HepG2 (cell line): ENCODE results near the gene GPX7. TPM values are rescaled to one million over a fixed set of nuclear protein-coding genes. Genes with fewer than 3 reads are reported as not detected.

Source experiments
- ATAC-seq: fragments of 200-7000 bp; cut with Tn5 transposase; 3 replicates; pipeline ENCODE4 v1.9.1; 2020; ENCODE audit warnings: mild to moderate bottlenecking, moderate library complexity
- BruUV-seq: library from RNA; stranded (reverse); fragments of 400-500 nt; replicated peaks from 2 replicates; lab custom pipeline; 2021; lab: Mats Ljungman, UMichigan
- CTCF ChIA-PET: fragments of 300-600 bp; formaldehyde crosslinking; extraction: SDS; loops from one replicate; lab custom pipeline; 2021; ENCODE audit warnings: low total read pairs, inconsistent platforms, low intra/inter-chr PET ratio; lab: Yijun Ruan, JAX
- POLR2A ChIA-PET: fragments of 350-600 bp; sonication (Branson Sonifier 250); formaldehyde crosslinking; loops from one replicate; lab custom pipeline; 2020; ENCODE audit warnings: antibody characterized with exemption, inconsistent platforms; lab: Yijun Ruan, JAX
- DNase-seq: peaks from one replicate; pipeline ENCODE4 v3.0.0-alpha.2; 2015; ENCODE audit warnings: low spot score
- FAIRE-seq: peaks from 3 replicates; lab custom pipeline; 2011; peaks lifted over from hg19 to GRCh38; lab: Jason Lieb, UNC
- H2AFZ ChIP-seq: one replicate; pipeline ENCODE4 v1.6.1; 2011; ENCODE audit warnings: low read length, inconsistent platforms
- H3K27ac ChIP-seq: fragments of 300-600 bp; 3 replicates; pipeline ENCODE4 v1.8.0; 2011; ENCODE audit warnings: mixed run types, mild to moderate bottlenecking, mixed read lengths, low read length, inconsistent platforms; ENCODE audit not compliant: insufficient read depth; ENCODE audit errors: extremely low read length
- H3K27me3 ChIP-seq, 2 experiments: fragments of 200-600 bp in 1 of 2; 2 replicates in 1 of 2; 3 replicates in 1 of 2; pipeline versions ENCODE4 v1.6.0 to v1.8.0; 2011; ENCODE audit warnings: low read length in 2 of 2, mild to moderate bottlenecking in 2 of 2, moderate library complexity in 2 of 2, inconsistent platforms in 1 of 2; ENCODE audit not compliant: insufficient read depth in 2 of 2, control insufficient read depth in 1 of 2
- H3K36me3 ChIP-seq, 2 experiments: fragments of 200-600 bp in 1 of 2; replicated peaks in 1 of 2; 2 replicates in 1 of 2; 3 replicates in 1 of 2; pipeline versions ENCODE4 v1.5.1 to v1.8.0; 2011; ENCODE audit warnings: low read length in 2 of 2, inconsistent platforms in 1 of 2; ENCODE audit not compliant: insufficient read depth in 2 of 2, control insufficient read depth in 1 of 2
- H3K4me1 ChIP-seq: 2 replicates; pipeline ENCODE4 v1.5.1; 2012; ENCODE audit warnings: low read length, inconsistent platforms; ENCODE audit not compliant: insufficient read depth
- H3K4me2 ChIP-seq: 2 replicates; pipeline ENCODE4 v1.6.0; 2011; ENCODE audit warnings: low read depth, low read length, inconsistent platforms
- H3K4me3 ChIP-seq, 3 experiments: fragments of 200-600 bp in 1 of 3; sonication (generic), shearing (Covaris generic) in 1 of 3; replicated peaks in 1 of 3; 2 replicates each; pipeline ENCODE4 v1.5.1; 2011 to 2016; ENCODE audit warnings: low read length in 3 of 3, inconsistent platforms in 2 of 3, low read depth in 2 of 3, mild to moderate bottlenecking in 2 of 3, control low read depth in 1 of 3, mixed read lengths in 1 of 3; ENCODE audit not compliant: insufficient read depth in 1 of 3
- H3K79me2 ChIP-seq: one replicate; pipeline ENCODE4 v1.6.1; 2011; ENCODE audit warnings: low read length, inconsistent platforms; ENCODE audit not compliant: insufficient read depth
- H3K9ac ChIP-seq: 2 replicates; pipeline ENCODE4 v1.6.0; 2011; ENCODE audit warnings: mild to moderate bottlenecking, low read depth, low read length, inconsistent platforms; ENCODE audit not compliant: insufficient read depth
- H3K9me3 ChIP-seq: 2 replicates; pipeline ENCODE4 v1.5.1; 2012; ENCODE audit warnings: mild to moderate bottlenecking, low read length
- H4K20me1 ChIP-seq: 2 replicates; pipeline ENCODE4 v1.6.0; 2011; ENCODE audit warnings: inconsistent platforms, mild to moderate bottlenecking, low read length, moderate library complexity; ENCODE audit not compliant: insufficient read depth
- CBX1 ChIP-seq: IDR thresholded peaks from one replicate; pipeline ENCODE4 v1.6.1; 2016; ENCODE audit warnings: antibody characterized with exemption, low read depth
- CREB3 ChIP-seq: sonication (generic); formaldehyde crosslinking; IDR thresholded peaks from 2 replicates; pipeline ENCODE4 v1.5.0; 2020; ENCODE audit warnings: missing genetic modification reagents
- DRAP1 ChIP-seq: IDR thresholded peaks from 2 replicates; pipeline ENCODE4 v1.6.1; 2016; ENCODE audit warnings: missing genetic modification reagents, missing compliant biosample characterization
- GABPB1 ChIP-seq: IDR thresholded peaks from 2 replicates; pipeline ENCODE4 v1.6.1; 2016; ENCODE audit warnings: mild to moderate bottlenecking, missing genetic modification reagents, moderate library complexity, missing compliant biosample characterization
- ISX ChIP-seq: sonication (generic); formaldehyde crosslinking; conservative IDR thresholded peaks from 2 replicates; pipeline ENCODE4 v1.5.0; 2020; ENCODE audit warnings: missing genetic modification reagents
- JUND ChIP-seq: sonication (generic); formaldehyde crosslinking; IDR thresholded peaks from 2 replicates; pipeline ENCODE4 v1.8.0; 2022; ENCODE audit warnings: mild to moderate bottlenecking, missing genetic modification reagents
- RXRB ChIP-seq: IDR thresholded peaks from 2 replicates; pipeline ENCODE4 v1.6.1; 2016; ENCODE audit warnings: borderline replicate concordance, missing genetic modification reagents, missing compliant biosample characterization
- SNAI1 ChIP-seq: sonication (generic); formaldehyde crosslinking; IDR thresholded peaks from 2 replicates; pipeline ENCODE4 v1.5.0; 2020; ENCODE audit warnings: mild to moderate bottlenecking, missing genetic modification reagents, borderline replicate concordance
- ZC3H4 ChIP-seq: sonication (generic); formaldehyde crosslinking; IDR thresholded peaks from 2 replicates; pipeline ENCODE4 v1.4.0; 2020; ENCODE audit warnings: missing genetic modification reagents, borderline replicate concordance
- ZFYVE20 ChIP-seq: sonication (generic); formaldehyde crosslinking; IDR thresholded peaks from 2 replicates; pipeline ENCODE4 v1.8.0; 2023; ENCODE audit warnings: low read depth, mild to moderate bottlenecking, moderate library complexity, missing genetic modification reagents, borderline replicate concordance
- ZNF772 ChIP-seq: sonication (generic); formaldehyde crosslinking; IDR thresholded peaks from 2 replicates; pipeline ENCODE4 v1.5.0; 2020; ENCODE audit warnings: mild to moderate bottlenecking, missing genetic modification reagents
- WGBS: methylation state at CpG from one replicate; pipeline ENCODE4 v1.1.6; 2017; ENCODE audit warnings: low lambda C conversion rate; 5-methylcytosine and 5-hydroxymethylcytosine counted together
- in situ Hi-C: cut with HindIII; loops from 2 replicates; pipeline ENCODE4 v1.10.0; 2017; ENCODE audit warnings: low pct_unique_long_range_greater_than_20kb; ENCODE audit not compliant: extremely low pct_ligation_motif_present
- intact Hi-C: fragments of 100-400 bp; cut with micrococcal nuclease; formaldehyde crosslinking; loops from one replicate; pipeline ENCODE4 v1.10.0; 2022; ENCODE audit not compliant: unreplicated experiment
- polyA plus RNA-seq, 8 experiments: library from polyadenylated mRNA; depleted of rRNA in 3 of 8; stranded (reverse) in 7 of 8; unstranded in 1 of 8; fragments of >200 nt; fragmentation: Illumina TruSeq in 4 of 8; extraction: Trizol in 4 of 8; gene quantifications; 2 replicates each; pipeline versions ENCODE4 v1.2.1 to v1.2.3, GENCODE V29; 2011 to 2016; ENCODE audit warnings: low read depth in 4 of 8, missing spikeins in 1 of 8, mixed read lengths in 1 of 8; ENCODE audit not compliant: insufficient read depth in 1 of 8
- total RNA-seq, 5 experiments: library from RNA; depleted of rRNA; stranded (reverse); fragments of >200 nt; fragmentation: Illumina TruSeq; extraction: Trizol; gene quantifications; 2 replicates each; pipeline ENCODE4 v1.2.3, GENCODE V29; 2016; ENCODE audit warnings: low read depth in 1 of 5
- TF ChIP-seq, protein P1 (sequence below): sonication (generic); formaldehyde crosslinking; conservative IDR thresholded peaks from 2 replicates; pipeline ENCODE4 v1.5.0; 2020; ENCODE audit warnings: missing genetic modification reagents
- TF ChIP-seq, protein P2 (sequence below): sonication (generic); formaldehyde crosslinking; IDR thresholded peaks from 2 replicates; pipeline ENCODE4 v1.5.1; 2020; ENCODE audit warnings: mild to moderate bottlenecking, missing genetic modification reagents

GPX7 gene
- total and polyA plus RNA-seq, 2 of the 13 experiments (the other 11 are each of a cell fraction or from before 2014, with no cell fraction given), result 14.1 to 16.2 TPM

DNA sequence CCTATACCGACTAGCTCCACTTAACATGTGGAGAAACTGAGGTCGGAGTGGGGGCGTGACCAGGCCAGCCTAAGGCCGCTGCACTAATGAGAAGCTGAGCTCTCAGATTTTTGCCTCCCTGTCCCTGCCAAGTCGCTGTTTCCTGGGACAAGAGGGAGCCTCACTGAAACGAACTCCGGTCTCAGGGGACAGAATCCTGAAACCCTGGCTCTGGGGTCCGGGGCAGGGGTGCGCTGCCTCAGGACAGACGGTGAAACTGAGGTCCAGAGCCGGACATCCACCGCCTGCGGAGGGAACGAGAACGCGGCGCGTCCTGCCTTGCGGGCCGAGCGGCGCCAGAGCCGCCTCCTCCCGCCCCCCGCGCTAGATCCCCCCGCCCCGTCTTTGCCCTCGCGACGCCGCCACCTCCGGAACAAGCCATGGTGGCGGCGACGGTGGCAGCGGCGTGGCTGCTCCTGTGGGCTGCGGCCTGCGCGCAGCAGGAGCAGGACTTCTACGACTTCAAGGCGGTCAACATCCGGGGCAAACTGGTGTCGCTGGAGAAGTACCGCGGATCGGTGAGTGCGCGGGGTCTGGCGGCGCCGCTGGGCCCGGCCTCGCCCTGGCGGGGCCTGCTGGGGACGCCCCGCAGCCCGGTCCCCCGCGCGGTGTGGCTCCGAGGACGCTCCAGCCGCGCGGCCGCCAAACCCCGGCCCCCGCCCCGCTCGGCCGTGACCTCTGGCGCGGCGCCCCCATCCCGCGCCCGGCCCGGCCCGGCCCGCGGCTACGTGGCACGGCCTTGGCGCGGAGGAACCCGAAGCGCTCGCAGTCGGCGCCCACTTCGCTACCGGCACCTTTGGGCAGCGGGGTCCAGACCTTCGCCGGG lies at the start of gene GPX7 (continued):
- TF ChIP-seq JUND (CRISPR knock-in tag) (no peak), GABPB1 (CRISPR knock-in tag) (peak; percentile 69)
- TF ChIP-seq, protein P1, sequence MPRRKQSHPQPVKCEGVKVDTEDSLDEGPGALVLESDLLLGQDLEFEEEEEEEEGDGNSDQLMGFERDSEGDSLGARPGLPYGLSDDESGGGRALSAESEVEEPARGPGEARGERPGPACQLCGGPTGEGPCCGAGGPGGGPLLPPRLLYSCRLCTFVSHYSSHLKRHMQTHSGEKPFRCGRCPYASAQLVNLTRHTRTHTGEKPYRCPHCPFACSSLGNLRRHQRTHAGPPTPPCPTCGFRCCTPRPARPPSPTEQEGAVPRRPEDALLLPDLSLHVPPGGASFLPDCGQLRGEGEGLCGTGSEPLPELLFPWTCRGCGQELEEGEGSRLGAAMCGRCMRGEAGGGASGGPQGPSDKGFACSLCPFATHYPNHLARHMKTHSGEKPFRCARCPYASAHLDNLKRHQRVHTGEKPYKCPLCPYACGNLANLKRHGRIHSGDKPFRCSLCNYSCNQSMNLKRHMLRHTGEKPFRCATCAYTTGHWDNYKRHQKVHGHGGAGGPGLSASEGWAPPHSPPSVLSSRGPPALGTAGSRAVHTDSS (CRISPR knock-in tag), result no peak

DNA sequence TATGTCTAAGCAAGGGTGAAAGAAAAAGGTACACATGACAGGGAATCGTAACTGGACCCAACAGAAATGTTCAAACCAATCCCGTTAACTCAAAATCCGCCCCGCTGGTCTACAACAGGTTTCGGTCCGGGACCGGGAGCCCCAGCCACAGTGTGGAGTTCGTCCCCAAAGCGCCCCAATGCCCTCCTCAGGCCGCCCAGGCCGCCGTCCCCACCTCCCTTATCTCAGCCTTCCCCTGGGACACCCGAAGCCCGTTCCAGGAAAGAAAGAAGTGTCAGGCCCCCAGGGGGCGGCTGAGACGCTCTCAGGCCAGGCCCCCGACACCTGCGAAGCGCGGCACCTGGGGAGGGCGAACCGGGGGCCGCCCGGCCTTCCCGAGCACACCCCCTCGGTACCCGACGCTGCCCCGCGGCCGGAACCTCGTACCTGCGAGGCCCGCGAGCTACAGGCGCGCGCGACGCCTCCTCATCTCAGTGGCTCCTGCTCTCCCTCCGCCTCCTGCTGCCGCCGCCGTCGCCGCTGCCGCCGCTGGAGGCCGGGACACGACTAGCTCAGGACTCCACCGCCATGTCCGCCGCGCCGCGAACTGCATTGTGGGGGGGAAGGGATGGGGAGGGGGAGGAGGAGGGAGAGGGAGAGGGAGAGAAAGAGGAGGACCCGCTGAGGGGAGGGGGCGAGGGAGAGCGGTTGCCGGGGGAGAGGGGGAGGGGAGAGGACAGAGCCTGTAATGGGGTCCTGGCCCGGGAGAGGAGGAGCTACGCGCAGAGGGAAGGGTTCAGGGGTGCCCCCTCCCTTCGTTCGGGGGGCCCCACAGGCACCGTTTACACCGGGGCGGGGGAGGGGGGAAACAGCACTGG lies 49.4 kb upstream of the GPX7 start, which contains the start of gene TUT4:
Gene TUT4 (minus strand): TSS at position 588 of the 857 bp plus-strand sequence. CDS start 26,812 bp downstream, outside the sequence.
- Histone ChIP-seq H3K4me3 (peak within 1 kb of the TSS; percentile 90 to 94 (median 93)), H3K27ac (peak within 1 kb of the TSS; percentile 95), H3K4me2 (peak within 1 kb of the TSS; percentile 90), H4K20me1 (peaks cover 41% of the 10 kb centered on the region), H3K36me3 (no peaks in the 10 kb centered on the region), H2AFZ (no peak within 1 kb of the TSS), H3K9me3 (no peaks in the 10 kb centered on the region), H3K4me1 (peaks cover 40% of the 10 kb centered on the region), H3K27me3 (no peaks in the 10 kb centered on the region; a peak in 1 of 5 replicates), H3K79me2 (peaks cover 49% of the 10 kb centered on the region), H3K9ac (peak within 1 kb of the TSS; percentile 95)
- 1% methylated on average over 43 of the region's 68 CpGs for WGBS
- in situ Hi-C loops (no loop called here), intact Hi-C loops (loop anchor here (2.0 to 10.0 kb wide), 3 partner anchors 115 to 592 kb away; partner anchors contain the start of gene SLC1A7)
- DNase-seq (peak; percentile 79), FAIRE-seq (no peak), ATAC-seq (peak; percentile 79)
- ChIA-PET POLR2A (interaction anchor here (0.6 to 1.7 kb wide), 17 partner anchors 9 to 628 kb away, joined by 3 to 13 read pairs (median 4); partner anchors contain the start of genes ORC1 and PRPF38A), CTCF (no interaction called here)
- no TSS peak for BruUV-seq
- TF ChIP-seq RXRB (CRISPR knock-in tag) (no peak), ZFYVE20 (CRISPR knock-in tag) (peak; percentile 51; the same call in 1 of the 2 replicates), SNAI1 (0 out of 2 replicates have a peak, but pooled peaks have one; percentile 33), ZNF772 (CRISPR knock-in tag) (peak; percentile 63; the same call in 1 of the 2 replicates), CREB3 (CRISPR knock-in tag) (no peak), ISX (CRISPR knock-in tag) (no peak), DRAP1 (CRISPR knock-in tag) (no peak), CBX1 (peak; percentile 29), ZC3H4 (CRISPR knock-in tag) (no peak)
- TF ChIP-seq, protein P2, sequence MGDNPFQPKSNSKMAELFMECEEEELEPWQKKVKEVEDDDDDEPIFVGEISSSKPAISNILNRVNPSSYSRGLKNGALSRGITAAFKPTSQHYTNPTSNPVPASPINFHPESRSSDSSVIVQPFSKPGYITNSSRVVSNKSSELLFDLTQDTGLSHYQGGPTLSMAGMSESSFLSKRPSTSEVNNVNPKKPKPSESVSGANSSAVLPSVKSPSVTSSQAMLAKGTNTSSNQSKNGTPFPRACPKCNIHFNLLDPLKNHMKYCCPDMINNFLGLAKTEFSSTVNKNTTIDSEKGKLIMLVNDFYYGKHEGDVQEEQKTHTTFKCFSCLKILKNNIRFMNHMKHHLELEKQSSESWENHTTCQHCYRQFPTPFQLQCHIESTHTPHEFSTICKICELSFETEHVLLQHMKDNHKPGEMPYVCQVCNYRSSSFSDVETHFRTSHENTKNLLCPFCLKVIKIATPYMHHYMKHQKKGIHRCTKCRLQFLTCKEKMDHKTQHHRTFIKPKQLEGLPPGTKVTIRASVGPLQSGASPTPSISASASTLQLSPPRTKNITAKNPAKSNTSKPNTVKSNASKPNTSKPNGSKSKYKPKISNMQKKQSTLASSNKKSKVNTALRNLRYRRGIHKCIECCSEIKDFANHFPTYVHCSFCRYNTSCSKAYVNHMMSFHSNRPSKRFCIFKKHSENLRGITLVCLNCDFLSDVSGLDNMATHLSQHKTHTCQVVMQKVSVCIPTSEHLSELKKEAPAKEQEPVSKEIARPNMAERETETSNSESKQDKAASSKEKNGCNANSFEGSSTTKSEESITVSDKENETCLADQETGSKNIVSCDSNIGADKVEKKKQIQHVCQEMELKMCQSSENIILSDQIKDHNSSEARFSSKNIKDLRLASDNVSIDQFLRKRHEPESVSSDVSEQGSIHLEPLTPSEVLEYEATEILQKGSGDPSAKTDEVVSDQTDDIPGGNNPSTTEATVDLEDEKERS (CRISPR knock-in tag), result 0 out of 2 replicates have a peak, but pooled peaks have one; percentile 14
